ENCODE measurements around the gene FYN. TPM values are rescaled to one million over a fixed set of nuclear protein-coding genes. Genes with fewer than 3 reads are reported as not detected.

FYN gene
- total and polyA plus RNA-seq, 4 donors = 11.2 to 28.3 (median 19.7) TPM

GRCh38 chr6:111663692-111664564 lies 209.3 kb downstream of the FYN start:
- H3K36me3 ChIP-seq (ENCODE audit: control insufficient read depth in 4 of 4, insufficient read depth in 3 of 4, low read depth in 1 of 4, low read length in 3 of 4) = peaks cover 0 to 4% (median 0%) of the 10 kb centered on the region in 4 donors
- 77% methylated on average over 15 of the region's 15 CpGs for WGBS
- H3K9ac ChIP-seq (ENCODE audit: low read depth in 1 of 2, low read length in 2 of 2) = no peak overlapping the region
- no peak for DNase-seq (ENCODE audit: low spot score)
- H3K4me1 ChIP-seq (ENCODE audit: control insufficient read depth in 4 of 4, insufficient read depth in 4 of 4, low read length in 3 of 4) = peaks cover 8 to 24% (median 15%) of the 10 kb centered on the region in 4 donors
- H3K4me3 ChIP-seq (ENCODE audit: low read depth in 1 of 3, low read length in 3 of 3) = no peak overlapping the region
- H3K27ac ChIP-seq (ENCODE audit: low read depth in 1 of 2, low read length in 2 of 2) = peak overlapping the region; percentile 63 to 71
- no peaks in the 10 kb centered on the region for H3K27me3 ChIP-seq (ENCODE audit: control insufficient read depth in 4 of 4, insufficient read depth in 4 of 4, low read length in 3 of 4)
- peak; percentile 6 for TF ChIP-seq NR2F2 (IDR thresholded peaks at IDR 0.05)
- no peak for TF ChIP-seq FOXA2 (IDR thresholded peaks at IDR 0.05)
- TF ChIP-seq YY1 (IDR thresholded peaks at IDR 0.05) = peak; percentile 31
- H3K9me3 ChIP-seq (ENCODE audit: control insufficient read depth in 4 of 4, low read length in 3 of 4) = no peaks in the 10 kb centered on the region

- H3K9ac ChIP-seq (ENCODE audit: low read depth in 1 of 2, low read length in 2 of 2) = no peak overlapping the region
- no peak overlapping the region for H3K4me3 ChIP-seq (ENCODE audit: low read depth in 1 of 3, low read length in 3 of 3)
- H3K4me1 ChIP-seq (ENCODE audit: control insufficient read depth in 4 of 4, insufficient read depth in 4 of 4, low read length in 3 of 4) = peaks cover 8 to 24% (median 18%) of the 10 kb centered on the region in 4 donors
- H3K27ac ChIP-seq (ENCODE audit: low read depth in 1 of 2, low read length in 2 of 2) = peak overlapping the region; percentile 63 to 71
- no peak for DNase-seq (ENCODE audit: low spot score)
- H3K36me3 ChIP-seq (ENCODE audit: control insufficient read depth in 4 of 4, insufficient read depth in 3 of 4, low read depth in 1 of 4, low read length in 3 of 4) = peaks cover 0 to 3% (median 0%) of the 10 kb centered on the region in 4 donors
- no peaks in the 10 kb centered on the region for H3K27me3 ChIP-seq (ENCODE audit: control insufficient read depth in 4 of 4, insufficient read depth in 4 of 4, low read length in 3 of 4)
- 71% methylated on average over 12 of the region's 12 CpGs for WGBS
- TF ChIP-seq SP1 (IDR thresholded peaks at IDR 0.05) (no peak), FOXA1 (IDR thresholded peaks at IDR 0.05) (no peak), YY1 (IDR thresholded peaks at IDR 0.05) (no peak), EGR1 (IDR thresholded peaks at IDR 0.05; ENCODE audit: low read depth in 2 of 2) (no peak), REST (IDR thresholded peaks at IDR 0.05) (no peak), JUND (IDR thresholded peaks at IDR 0.05) (no peak), ATF3 (IDR thresholded peaks at IDR 0.05) (no peak), FOXA2 (IDR thresholded peaks at IDR 0.05) (no peak), GABPA (IDR thresholded peaks at IDR 0.05 in 1 of 2, conservative IDR thresholded peaks at IDR 0.05 in 1 of 2) (no peak), HNF4A (conservative IDR thresholded peaks at IDR 0.05) (no peak), CTCF (IDR thresholded peaks at IDR 0.05; ENCODE audit: low read depth, low read length, missing input control) (no peak)
- H3K9me3 ChIP-seq (ENCODE audit: control insufficient read depth in 4 of 4, low read length in 3 of 4) = no peaks in the 10 kb centered on the region
Observed at GRCh38 chr6:111662794-111663593, 210.3 kb downstream of the FYN start.
